GM18870 (cell line): ENCODE data around the gene KRTAP1-1.
"Not testable (repeated sequence)": the region's sequence is repeated elsewhere in the genome, so short reads cannot be mapped to it uniquely, and the experiment has no call there.

Experiments used
- ATAC-seq: cut with Tn5 transposase; IDR thresholded peaks from one replicate; pipeline ENCODE4 v1.9.1; 2021; ENCODE audit warnings: moderate library complexity; ENCODE audit not compliant: unreplicated experiment

Gene KRTAP1-1

GRCh38 chr17:41013181-41013580, 28.1 kb downstream of the KRTAP1-1 start:
- ATAC-seq: no peak

- no peak for ATAC-seq
These were observed 28.7 kb downstream of the KRTAP1-1 start for GRCh38 chr17:41012326-41013120.

- ATAC-seq: no peak
These were observed 30.8 kb downstream of the KRTAP1-1 start for GRCh38 chr17:41010441-41010840.

- no peak for ATAC-seq
These were observed 31.3 kb downstream of the KRTAP1-1 start for GRCh38 chr17:41009936-41010335.

- no peak for ATAC-seq
These were observed 31.9 kb downstream of the KRTAP1-1 start for GRCh38 chr17:41009301-41009760.

- no peak for ATAC-seq
These were observed 32.4 kb downstream of the KRTAP1-1 start, which contains the start of gene KRTAP3-1 for GRCh38 chr17:41008811-41009210. TSS of gene KRTAP3-1 (minus strand) at chr17:41009128. CDS start at chr17:41009074, 54 bp downstream.

GRCh38 chr17:41004397-41004796, 36.9 kb downstream of the KRTAP1-1 start:
- ATAC-seq: no peak

GRCh38 chr17:41003926-41004325, 37.3 kb downstream of the KRTAP1-1 start:
- no peak for ATAC-seq

GRCh38 chr17:41002814-41003213, 38.4 kb downstream of the KRTAP1-1 start:
- ATAC-seq: no peak

- no peak for ATAC-seq
These were observed 39.5 kb downstream of the KRTAP1-1 start for GRCh38 chr17:41001795-41002194.

- not testable (repeated sequence) for ATAC-seq
These were observed 41.7 kb downstream of the KRTAP1-1 start, which contains the start of gene KRTAP3-2 for GRCh38 chr17:40999563-40999962. TSS of gene KRTAP3-2 (minus strand) at chr17:40999906. CDS start at chr17:40999853, 53 bp downstream.

GRCh38 chr17:40997361-40997760, 43.9 kb downstream of the KRTAP1-1 start:
- no peak for ATAC-seq

GRCh38 chr17:40996829-40997228, 44.4 kb downstream of the KRTAP1-1 start:
- ATAC-seq: no peak

GRCh38 chr17:40995116-40995515, 46.1 kb downstream of the KRTAP1-1 start:
- no peak for ATAC-seq

GRCh38 chr17:40993839-40994238, 47.4 kb downstream of the KRTAP1-1 start, which contains the start of gene KRTAP3-3:
TSS of gene KRTAP3-3 (minus strand) at chr17:40994164. CDS start at chr17:40994097, 67 bp downstream.
- no peak for ATAC-seq

- ATAC-seq: no peak
These were observed 48.2 kb downstream of the KRTAP1-1 start for GRCh38 chr17:40993084-40993483.

- ATAC-seq: no peak
These were observed 48.6 kb downstream of the KRTAP1-1 start for GRCh38 chr17:40992666-40993065.
